Measurements from ENCODE around the gene ACER2. TPM values are rescaled to one million over a fixed set of nuclear protein-coding genes. Genes with fewer than 3 reads are reported as not detected.
"Not testable (repeated sequence)": the region's sequence is repeated elsewhere in the genome, so short reads cannot be mapped to it uniquely, and the experiment has no call there.

ACER2 gene
- total and polyA plus RNA-seq, 2 of the 4 experiments (the other 2 are of a cell fraction) = 0.84 to 1.6 TPM

- Histone ChIP-seq H3K4me1 (ENCODE audit: control insufficient read depth, insufficient read depth, low read length) (no peaks in the 10 kb centered on the region), H3K4me2 (ENCODE audit: low read depth, low read length) (no peak overlapping the region), H2BK20ac (ENCODE audit: low read depth, low read length) (no peak overlapping the region), H3K36me3 (ENCODE audit: control insufficient read depth, insufficient read depth, low read length) (no peaks in the 10 kb centered on the region), H3K27me3 (ENCODE audit: control insufficient read depth, insufficient read depth, low read length) (peaks cover 10% of the 10 kb centered on the region), H3K9me3 (ENCODE audit: control insufficient read depth, insufficient read depth, low read length) (peaks cover 4% of the 10 kb centered on the region; the same call in 1 of the 2 replicates), H3K4ac (ENCODE audit: low read depth, low read length) (no peak overlapping the region), H2AK9ac (replicated peaks; ENCODE audit: low read depth, low read length, poor library complexity) (no peak overlapping the region), H2AK5ac (ENCODE audit: low read depth, low read length) (no peak overlapping the region), H2AFZ (replicated peaks; ENCODE audit: low read length, poor library complexity) (no peak overlapping the region), H2BK5ac (ENCODE audit: low read depth, low read length, poor library complexity, severe bottlenecking) (no peak overlapping the region), H3K79me1 (ENCODE audit: low read depth in 1 of 2, low read length in 2 of 2) (no peaks in the 10 kb centered on the region), H3K27ac (ENCODE audit: insufficient read depth, low read length) (no peak overlapping the region), H3K14ac (replicated peaks; ENCODE audit: low read depth, low read length) (no peak overlapping the region), H4K20me1 (ENCODE audit: insufficient read depth, low read length) (no peaks in the 10 kb centered on the region), H4K91ac (ENCODE audit: insufficient read depth, low read depth, low read length) (no peak overlapping the region), H4K5ac (ENCODE audit: low read depth, low read length) (no peak overlapping the region), H3K9ac (ENCODE audit: low read depth, low read length) (no peak overlapping the region), H3K23ac (ENCODE audit: low read depth, low read length) (no peak overlapping the region), H3K9me1 (ENCODE audit: insufficient read depth, low read length) (no peaks in the 10 kb centered on the region), H3K4me3 (ENCODE audit: insufficient read depth, low read depth, low read length) (no peak overlapping the region), H2BK120ac (ENCODE audit: low read depth, low read length) (no peak overlapping the region), H3K18ac (ENCODE audit: low read depth, low read length) (no peak overlapping the region), H3K56ac (ENCODE audit: extremely low read depth, insufficient read depth, low read length) (no peak overlapping the region), H2BK15ac (ENCODE audit: low read depth, low read length) (no peak overlapping the region), H4K8ac (ENCODE audit: low read depth in 2 of 2, low read length in 2 of 2) (no peak overlapping the region)
- intact Hi-C loops (cut with micrococcal nuclease) (no loop called here), in situ Hi-C loops (cut with MboI; ENCODE audit: low sequenced_read_pairs) (no loop called here), dilution Hi-C loops (cut with HindIII; ENCODE audit: low sequenced_read_pairs, unreplicated experiment) (no loop called here)
- 20% methylated on average over 1 of the region's 1 CpG; no CpG with 5 or more reads in 1 of the 2 experiments for WGBS, 2 experiments (ENCODE audit: extremely low coverage in 2 of 2, insufficient read length in 1 of 2)
- ATAC-seq (ENCODE audit: low read depth) (no peak), DNase-seq (no peak)
- no TSS peak for BruUV-seq (replicated peaks)
- no peak for TF ChIP-seq FOS (IDR thresholded peaks at IDR 0.05; ENCODE audit: low read depth, low read length)
- POLR2A ChIA-PET (ENCODE audit: unreplicated experiment) = no interaction called here
- CTCF ChIA-PET = no interaction called here
Observed at GRCh38 chr9:19397845-19398244, 11.0 kb upstream of the ACER2 start.

- DNase-seq; H3K4me3 ChIP-seq (ENCODE audit: insufficient read depth, low read depth, low read length); H3K14ac ChIP-seq (replicated peaks; ENCODE audit: low read depth, low read length); POLR2A ChIA-PET (ENCODE audit: unreplicated experiment); H3K56ac ChIP-seq (ENCODE audit: extremely low read depth, insufficient read depth, low read length); H3K9me1 ChIP-seq (ENCODE audit: insufficient read depth, low read length); H3K4me1 ChIP-seq (ENCODE audit: control insufficient read depth, insufficient read depth, low read length); H3K27me3 ChIP-seq (ENCODE audit: control insufficient read depth, insufficient read depth, low read length); H2BK5ac ChIP-seq (ENCODE audit: low read depth, low read length, poor library complexity, severe bottlenecking); H3K9me3 ChIP-seq (ENCODE audit: control insufficient read depth, insufficient read depth, low read length); ATAC-seq (ENCODE audit: low read depth); H4K8ac ChIP-seq (ENCODE audit: low read depth in 2 of 2, low read length in 2 of 2); H2AFZ ChIP-seq (replicated peaks; ENCODE audit: low read length, poor library complexity); H3K79me1 ChIP-seq (ENCODE audit: low read depth in 1 of 2, low read length in 2 of 2); H2BK120ac ChIP-seq (ENCODE audit: low read depth, low read length); CTCF ChIA-PET; H4K20me1 ChIP-seq (ENCODE audit: insufficient read depth, low read length); H2AK5ac ChIP-seq (ENCODE audit: low read depth, low read length); H2AK9ac ChIP-seq (replicated peaks; ENCODE audit: low read depth, low read length, poor library complexity); H4K91ac ChIP-seq (ENCODE audit: insufficient read depth, low read depth, low read length); dilution Hi-C loops (cut with HindIII; ENCODE audit: low sequenced_read_pairs, unreplicated experiment); H3K4me2 ChIP-seq (ENCODE audit: low read depth, low read length); H3K23ac ChIP-seq (ENCODE audit: low read depth, low read length); H3K36me3 ChIP-seq (ENCODE audit: control insufficient read depth, insufficient read depth, low read length); intact Hi-C loops (cut with micrococcal nuclease); H3K9ac ChIP-seq (ENCODE audit: low read depth, low read length); H3K27ac ChIP-seq (ENCODE audit: insufficient read depth, low read length); in situ Hi-C loops (cut with MboI; ENCODE audit: low sequenced_read_pairs); H4K5ac ChIP-seq (ENCODE audit: low read depth, low read length); H2BK15ac ChIP-seq (ENCODE audit: low read depth, low read length); H3K18ac ChIP-seq (ENCODE audit: low read depth, low read length); H3K4ac ChIP-seq (ENCODE audit: low read depth, low read length); H2BK20ac ChIP-seq (ENCODE audit: low read depth, low read length); BruUV-seq (replicated peaks): not testable (repeated sequence)
- WGBS, 2 experiments (ENCODE audit: extremely low coverage in 2 of 2, insufficient read length in 1 of 2) = 60% methylated on average over 1 of the region's 4 CpGs; no CpG with 5 or more reads in 1 of the 2 experiments
Observed at GRCh38 chr9:19403231-19403630, 5.6 kb upstream of the ACER2 start.
